GM12875 (cell line): ENCODE measurements around the gene SLC25A29.
"Not testable (repeated sequence)": the region's sequence is repeated elsewhere in the genome, so short reads cannot be mapped to it uniquely, and the experiment has no call there.

Source experiments
- H3K4me3 ChIP-seq: one replicate; pipeline ENCODE4 v1.5.1; 2011; ENCODE audit warnings: low read depth, low read length, control low read depth
- CTCF ChIP-seq: IDR thresholded peaks from 2 replicates; pipeline ENCODE4 v1.5.1; 2011; ENCODE audit warnings: low read depth, mild to moderate bottlenecking, control low read depth, inconsistent platforms, low read length, moderate library complexity, borderline replicate concordance; ENCODE audit not compliant: insufficient read depth

The SLC25A29 gene

GRCh38 chr14:100346306-100347091 is 40.3 kb upstream of the SLC25A29 start:
- no peak overlapping the region for H3K4me3 ChIP-seq
- no peak for TF ChIP-seq CTCF

- no peak overlapping the region for H3K4me3 ChIP-seq
- TF ChIP-seq CTCF, result no peak
Observed at GRCh38 chr14:100345711-100346110, 39.5 kb upstream of the SLC25A29 start.

GRCh38 chr14:100344657-100345056 is 38.4 kb upstream of the SLC25A29 start:
- not testable (repeated sequence) for H3K4me3 ChIP-seq

DNA sequence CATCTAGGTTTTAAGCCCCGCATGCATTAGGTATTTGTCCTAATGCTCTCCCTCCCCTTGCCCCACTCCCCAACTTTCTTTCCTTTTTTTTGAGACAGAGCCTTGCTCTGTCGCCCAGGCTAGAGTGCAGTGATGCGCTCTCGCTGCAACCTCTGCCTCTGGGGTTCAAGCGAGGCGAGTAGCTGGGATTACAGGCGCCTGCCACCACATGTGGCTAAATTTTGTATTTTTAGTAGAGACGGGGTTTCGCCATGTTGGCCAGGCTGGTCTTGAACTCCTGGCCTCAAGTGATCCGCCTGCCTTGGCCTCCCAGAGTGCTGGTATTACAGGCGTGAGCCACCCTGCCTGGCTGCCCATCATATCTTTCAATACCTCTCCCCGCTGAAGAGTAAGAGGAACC is 36.6 kb upstream of the SLC25A29 start:
- not testable (repeated sequence) for H3K4me3 ChIP-seq

- H3K4me3 ChIP-seq, result no peak overlapping the region
Observed at GRCh38 chr14:100342195-100342594, 36.0 kb upstream of the SLC25A29 start.

DNA sequence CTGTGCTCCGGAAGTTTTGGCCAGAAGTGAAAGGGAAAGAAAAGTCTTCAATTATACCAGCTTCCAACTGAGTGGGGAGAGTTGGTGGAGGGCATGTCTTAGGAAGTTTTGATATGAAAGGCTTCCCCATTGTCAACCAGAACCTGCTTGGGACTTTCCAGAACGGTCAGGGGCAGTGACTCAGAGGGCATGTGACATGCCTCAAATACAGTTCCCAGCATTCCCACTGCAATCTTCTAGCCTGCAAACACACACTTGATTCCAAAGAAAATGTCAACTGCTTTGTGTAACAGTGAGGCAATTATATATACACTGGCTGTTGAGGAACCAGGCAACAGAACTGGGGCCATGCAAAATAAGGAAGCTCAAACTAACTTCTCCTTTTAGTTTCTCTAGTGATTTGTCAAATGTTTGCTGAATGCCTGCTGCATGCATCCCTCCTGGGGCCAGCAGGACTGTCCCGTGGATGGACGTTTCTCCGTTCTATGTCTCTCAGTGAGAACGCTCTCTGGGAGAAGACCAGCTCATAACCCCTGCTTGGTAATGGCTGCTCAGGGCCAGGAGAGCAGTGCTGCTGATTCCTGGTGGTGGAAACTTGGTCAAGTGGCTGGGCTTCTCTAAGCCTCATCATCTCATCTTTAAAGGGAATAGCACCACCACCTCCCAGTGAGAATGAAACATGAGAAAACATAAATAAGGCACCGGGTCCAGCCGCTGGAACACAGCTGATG is 35.2 kb upstream of the SLC25A29 start:
- H3K4me3 ChIP-seq, result no peak overlapping the region
- TF ChIP-seq CTCF, result no peak

More at GRCh38 chr14:100342195-100342594, 36.0 kb upstream of the SLC25A29 start:
- no peak for TF ChIP-seq CTCF

DNA sequence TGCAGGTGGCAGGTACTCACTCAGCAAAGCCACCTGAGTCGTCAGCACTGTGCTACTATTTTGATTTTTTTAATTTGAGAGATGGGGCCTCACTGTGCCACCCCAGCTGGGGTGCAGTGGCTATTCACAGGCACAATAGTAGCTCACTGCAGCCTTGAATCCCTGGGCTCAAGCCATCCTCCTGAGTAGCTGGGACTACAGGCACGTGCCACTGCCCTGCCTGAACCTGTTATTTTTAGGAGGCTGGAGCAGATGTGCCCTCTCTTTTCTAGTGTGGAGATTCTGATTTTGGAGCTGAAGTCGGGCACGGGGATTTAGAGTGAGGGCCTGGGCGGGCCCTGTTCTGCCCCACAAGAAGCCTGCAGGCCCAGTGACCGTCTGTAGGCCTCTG is 34.2 kb upstream of the SLC25A29 start:
- no peak for TF ChIP-seq CTCF
- H3K4me3 ChIP-seq, result no peak overlapping the region

GRCh38 chr14:100339766-100340422 is 33.6 kb upstream of the SLC25A29 start:
- no peak overlapping the region for H3K4me3 ChIP-seq
- TF ChIP-seq CTCF, result no peak
